CD4-positive, alpha-beta T cell treated with Interferon gamma for 1 hour (primary cell): ENCODE measurements around the gene MPDZ.

Source experiments
- DNase-seq: peaks from one replicate; pipeline ENCODE4 v3.0.0-alpha.2; 2020

Gene MPDZ

DNA sequence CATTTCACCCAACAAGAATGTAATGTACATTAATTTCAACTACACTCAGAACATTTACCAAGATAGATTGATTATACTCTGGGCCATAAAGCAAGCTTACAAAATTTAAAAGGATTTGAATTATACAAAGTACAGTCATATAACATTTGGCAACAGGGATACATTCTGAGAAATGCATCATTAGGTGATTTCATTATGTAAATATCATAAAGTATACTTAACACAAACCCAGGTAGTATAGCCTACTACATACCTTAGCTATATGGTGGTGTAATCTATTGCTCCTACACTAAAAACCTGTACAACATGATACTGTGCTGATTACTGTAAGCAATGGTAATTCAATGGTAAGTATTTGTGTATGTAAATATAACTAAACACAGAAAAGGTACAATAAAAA lies 202.9 kb downstream of the MPDZ start:
- no peak for DNase-seq

DNA sequence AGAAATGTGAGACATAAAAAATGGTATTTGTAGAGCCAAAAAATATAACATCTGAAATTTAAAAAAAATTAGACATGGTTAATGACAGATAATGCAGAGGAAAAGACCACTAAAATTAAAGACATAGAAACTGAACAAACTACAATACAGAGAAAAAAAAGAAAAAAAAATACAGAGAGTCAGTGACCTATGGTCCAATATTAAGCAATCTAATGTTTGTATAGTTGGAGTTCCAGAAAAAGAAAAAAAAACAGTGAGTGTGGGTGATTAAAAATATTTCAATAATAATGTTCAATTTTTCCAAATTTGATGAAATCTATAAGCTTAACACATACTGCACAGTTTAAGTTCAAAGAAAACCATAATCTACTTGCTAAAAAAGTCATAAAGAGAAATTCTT lies 207.6 kb downstream of the MPDZ start:
- DNase-seq: no peak

DNA sequence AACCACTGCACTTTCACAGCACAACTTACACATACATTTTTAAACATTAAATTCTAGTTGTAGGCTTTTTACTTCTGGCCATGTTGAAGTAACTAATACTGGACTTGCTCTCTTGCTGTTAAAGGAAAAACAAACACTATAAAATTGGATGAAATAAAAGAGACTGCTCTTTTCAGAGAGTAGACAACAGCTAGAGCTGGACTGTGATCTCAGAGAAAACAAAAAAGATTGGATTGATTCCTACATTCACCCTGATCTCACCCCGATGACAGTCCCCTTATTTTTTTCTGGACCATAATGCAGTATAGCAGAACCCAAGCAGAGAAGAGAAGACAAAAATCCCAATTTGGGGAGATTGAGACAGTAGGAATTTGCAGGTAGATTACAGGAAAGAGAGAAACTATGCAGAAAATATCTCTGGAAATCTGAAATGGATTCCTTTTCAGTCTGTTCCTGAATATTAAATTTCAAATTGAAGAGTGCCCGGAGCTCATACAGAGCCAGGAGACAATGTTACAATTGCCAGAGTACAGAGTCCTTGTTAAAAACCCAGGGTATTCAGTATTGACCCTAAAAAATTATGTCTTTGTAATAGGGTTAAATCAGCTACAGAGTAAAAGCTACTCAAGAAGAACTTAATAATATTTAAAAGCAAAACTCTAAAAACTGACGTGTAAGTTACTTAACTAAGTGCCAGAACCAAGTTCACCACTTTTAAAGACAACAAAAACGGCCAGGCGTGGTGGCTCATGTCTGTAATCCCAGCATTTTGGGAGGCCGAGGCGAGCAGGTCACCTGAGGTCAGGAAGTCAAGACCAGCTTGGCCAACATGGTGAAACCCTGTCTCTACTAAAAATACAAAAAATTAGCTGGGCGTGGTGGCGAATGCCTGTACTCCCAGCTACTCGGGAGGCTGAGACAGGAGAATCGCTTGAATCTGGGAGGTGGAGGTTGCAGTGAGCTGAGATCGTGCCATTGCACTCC lies 208.6 kb downstream of the MPDZ start:
- no peak for DNase-seq

DNA sequence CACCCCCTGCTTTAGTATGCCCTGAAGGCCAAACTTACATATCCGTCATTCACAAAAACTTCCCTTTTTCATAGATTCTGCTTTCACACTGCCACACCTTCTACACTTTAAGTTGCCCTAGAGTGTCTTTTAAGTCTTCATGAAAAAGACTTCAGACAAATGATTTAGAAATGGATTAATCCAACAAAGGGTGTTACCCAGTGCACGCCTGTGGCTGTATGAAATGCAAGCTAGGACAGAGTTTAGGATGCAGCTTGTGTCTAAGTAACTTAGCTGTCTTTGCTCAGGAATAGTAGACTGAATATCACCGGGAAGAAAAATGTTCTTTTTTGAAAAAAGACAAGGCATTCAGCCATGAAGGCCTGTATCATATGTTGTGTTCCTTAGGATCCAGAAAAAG lies 210.0 kb downstream of the MPDZ start:
- no peak for DNase-seq

DNA sequence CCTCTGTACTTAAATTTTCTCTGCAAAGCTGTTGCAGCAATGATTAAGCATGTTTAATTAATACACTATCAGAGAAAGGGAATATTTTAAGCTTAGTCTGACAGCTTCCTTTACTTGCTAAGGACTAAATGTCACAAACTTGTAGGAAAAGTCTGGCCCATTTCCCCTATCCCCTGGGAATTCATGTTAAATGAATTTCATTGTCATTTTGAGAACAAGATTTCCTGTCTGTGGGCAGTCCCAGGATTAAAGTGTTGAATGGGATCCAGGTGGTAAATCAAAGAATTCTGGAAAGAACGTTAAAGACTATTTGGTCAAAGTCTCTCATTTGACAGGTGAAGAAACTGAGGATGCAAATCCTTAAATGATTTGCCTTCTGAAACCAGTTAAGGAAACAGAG lies 214.8 kb downstream of the MPDZ start:
- no peak for DNase-seq

DNA sequence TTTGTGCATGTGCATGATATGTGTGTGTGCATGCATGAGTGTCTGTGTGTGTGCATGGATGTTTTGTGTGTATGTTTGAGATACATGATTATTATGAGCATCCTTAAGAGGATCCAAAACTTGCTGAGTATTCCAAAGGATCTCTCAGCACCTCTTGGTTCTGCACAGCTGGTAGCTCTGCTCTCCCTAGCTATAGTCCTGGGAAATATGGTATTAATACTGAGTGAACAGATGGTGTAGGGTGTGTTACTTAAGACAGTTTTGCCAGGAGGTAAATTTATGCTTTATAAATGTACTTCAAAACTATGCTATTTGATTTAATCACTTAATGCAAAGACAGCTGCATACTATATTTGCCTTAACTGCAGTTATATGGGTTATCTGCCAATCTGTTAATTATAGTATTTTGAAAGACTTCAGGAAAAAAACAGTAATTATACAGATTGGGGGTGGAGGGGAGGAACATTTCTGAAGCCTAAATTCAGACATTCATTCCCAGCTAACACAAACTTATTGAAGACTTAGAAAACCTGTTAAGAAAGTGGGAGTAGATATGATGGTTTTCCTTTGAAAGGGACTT lies 215.5 kb downstream of the MPDZ start:
- no peak for DNase-seq

DNA sequence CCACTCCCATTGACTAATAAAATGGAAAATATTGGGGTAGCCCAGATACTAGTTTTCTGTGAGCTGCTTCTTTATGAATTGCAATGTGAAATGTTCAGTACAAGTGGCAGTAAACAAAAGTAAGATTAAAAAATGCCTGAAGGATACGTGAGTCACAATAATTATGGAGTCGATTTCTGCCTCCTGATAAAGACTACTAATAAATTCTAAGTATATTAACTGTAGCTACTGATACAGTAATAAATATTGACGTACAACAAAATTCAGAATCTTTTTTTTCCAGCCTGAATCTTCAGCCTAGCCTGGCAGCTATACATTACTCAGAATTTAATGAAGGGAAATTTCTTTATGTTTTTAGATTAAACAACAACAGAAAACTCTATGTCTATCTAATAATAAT lies 218.1 kb downstream of the MPDZ start:
- DNase-seq: no peak
